GM10248 (cell line): ENCODE data around the gene RASSF8.

ENCODE experiments used
- CTCF ChIA-PET: fragments of 300-600 bp; sonication (Branson Sonifier 250); formaldehyde crosslinking; extraction: SDS; loops from one replicate; lab custom pipeline; 2021; ENCODE audit warnings: antibody characterized with exemption; lab: Yijun Ruan, JAX
- POLR2A ChIA-PET: fragments of 350-650 bp; sonication (Branson Sonifier 250); formaldehyde crosslinking; extraction: SDS; loops from one replicate; lab custom pipeline; 2020; ENCODE audit warnings: antibody characterized with exemption; lab: Yijun Ruan, JAX
- DNase-seq: peaks from one replicate; pipeline ENCODE4 v3.0.0; 2012; ENCODE audit errors: extremely low spot score
- TF ChIP-seq, protein P1 (sequence below): IDR thresholded peaks from 2 replicates; pipeline ENCODE4 v1.5.1; 2012; ENCODE audit warnings: mild to moderate bottlenecking, low read depth; ENCODE audit errors: extremely low read depth, missing control alignments, control extremely low read depth

Gene RASSF8, protein sequence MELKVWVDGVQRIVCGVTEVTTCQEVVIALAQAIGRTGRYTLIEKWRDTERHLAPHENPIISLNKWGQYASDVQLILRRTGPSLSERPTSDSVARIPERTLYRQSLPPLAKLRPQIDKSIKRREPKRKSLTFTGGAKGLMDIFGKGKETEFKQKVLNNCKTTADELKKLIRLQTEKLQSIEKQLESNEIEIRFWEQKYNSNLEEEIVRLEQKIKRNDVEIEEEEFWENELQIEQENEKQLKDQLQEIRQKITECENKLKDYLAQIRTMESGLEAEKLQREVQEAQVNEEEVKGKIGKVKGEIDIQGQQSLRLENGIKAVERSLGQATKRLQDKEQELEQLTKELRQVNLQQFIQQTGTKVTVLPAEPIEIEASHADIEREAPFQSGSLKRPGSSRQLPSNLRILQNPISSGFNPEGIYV

DNA sequence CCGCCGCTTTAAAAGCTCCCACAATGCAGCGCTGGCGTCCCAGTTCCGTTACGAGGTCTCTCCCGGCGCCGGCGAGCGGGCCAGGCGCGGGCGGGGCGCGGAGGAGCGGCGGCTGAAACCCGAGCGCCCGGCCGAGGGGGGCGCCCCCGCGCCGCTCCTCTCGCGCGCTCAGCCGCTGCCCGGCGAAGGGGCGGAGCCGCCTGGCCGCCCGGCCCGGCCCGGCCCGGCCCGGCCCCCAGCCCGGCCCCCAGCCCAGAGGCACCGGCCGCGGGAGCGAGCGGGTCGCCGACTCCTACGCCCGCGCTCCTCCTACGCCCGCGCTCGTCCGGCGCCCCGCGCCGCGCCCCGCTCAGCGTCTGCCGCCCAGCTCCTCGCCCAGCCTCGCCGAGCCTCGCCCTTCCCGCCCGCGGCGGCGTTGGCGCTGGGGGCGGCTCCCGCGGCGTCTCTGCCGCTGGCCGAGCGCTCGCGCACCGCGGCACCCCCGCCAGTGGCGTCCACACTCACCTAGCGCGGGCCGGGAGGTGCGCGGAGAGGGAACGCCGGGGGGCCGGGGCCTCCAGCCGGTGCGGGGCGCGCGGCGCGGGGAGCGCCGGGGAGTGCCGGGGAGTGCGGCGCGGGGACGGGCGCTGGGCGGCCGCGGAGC lies at the start of gene RASSF8:
TSS of gene RASSF8 (plus strand) at position 255 of the 643 bp plus-strand sequence. CDS start 96,662 bp downstream, outside the sequence.
- TF ChIP-seq, protein P1, sequence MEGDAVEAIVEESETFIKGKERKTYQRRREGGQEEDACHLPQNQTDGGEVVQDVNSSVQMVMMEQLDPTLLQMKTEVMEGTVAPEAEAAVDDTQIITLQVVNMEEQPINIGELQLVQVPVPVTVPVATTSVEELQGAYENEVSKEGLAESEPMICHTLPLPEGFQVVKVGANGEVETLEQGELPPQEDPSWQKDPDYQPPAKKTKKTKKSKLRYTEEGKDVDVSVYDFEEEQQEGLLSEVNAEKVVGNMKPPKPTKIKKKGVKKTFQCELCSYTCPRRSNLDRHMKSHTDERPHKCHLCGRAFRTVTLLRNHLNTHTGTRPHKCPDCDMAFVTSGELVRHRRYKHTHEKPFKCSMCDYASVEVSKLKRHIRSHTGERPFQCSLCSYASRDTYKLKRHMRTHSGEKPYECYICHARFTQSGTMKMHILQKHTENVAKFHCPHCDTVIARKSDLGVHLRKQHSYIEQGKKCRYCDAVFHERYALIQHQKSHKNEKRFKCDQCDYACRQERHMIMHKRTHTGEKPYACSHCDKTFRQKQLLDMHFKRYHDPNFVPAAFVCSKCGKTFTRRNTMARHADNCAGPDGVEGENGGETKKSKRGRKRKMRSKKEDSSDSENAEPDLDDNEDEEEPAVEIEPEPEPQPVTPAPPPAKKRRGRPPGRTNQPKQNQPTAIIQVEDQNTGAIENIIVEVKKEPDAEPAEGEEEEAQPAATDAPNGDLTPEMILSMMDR, result peak; percentile 14
- peak; percentile 78 for DNase-seq
- ChIA-PET CTCF (no interaction called here), POLR2A (interaction anchor here (0.6 kb wide), 1 partner anchor 16 kb away, joined by 3 read pairs; no protein-coding TSS in a partner anchor)

DNA sequence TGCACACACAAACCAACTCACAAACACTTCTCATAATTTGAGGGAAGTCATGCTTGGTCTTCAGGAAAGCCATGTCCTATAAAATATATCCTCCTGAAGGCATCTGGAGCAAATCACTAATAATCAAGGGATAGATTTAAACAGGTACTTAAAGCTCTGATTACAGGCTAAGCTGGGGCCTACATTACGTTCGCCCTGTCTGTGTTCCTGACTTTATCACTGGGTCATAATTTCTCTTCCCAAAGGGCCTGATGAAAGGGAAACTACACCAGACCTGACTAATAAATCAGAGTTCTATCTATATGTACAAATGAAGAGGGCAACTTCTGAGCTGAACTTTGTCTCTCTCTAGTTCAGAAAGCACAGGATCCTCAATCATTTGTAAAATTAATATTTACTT lies 43.9 kb upstream of the RASSF8 start:
- no peak for DNase-seq
- TF ChIP-seq, protein P1, result no peak
- CTCF ChIA-PET, result interaction anchor here (0.8 kb wide), 1 partner anchor 9 kb away, joined by 4 read pairs; no protein-coding TSS in a partner anchor

DNA sequence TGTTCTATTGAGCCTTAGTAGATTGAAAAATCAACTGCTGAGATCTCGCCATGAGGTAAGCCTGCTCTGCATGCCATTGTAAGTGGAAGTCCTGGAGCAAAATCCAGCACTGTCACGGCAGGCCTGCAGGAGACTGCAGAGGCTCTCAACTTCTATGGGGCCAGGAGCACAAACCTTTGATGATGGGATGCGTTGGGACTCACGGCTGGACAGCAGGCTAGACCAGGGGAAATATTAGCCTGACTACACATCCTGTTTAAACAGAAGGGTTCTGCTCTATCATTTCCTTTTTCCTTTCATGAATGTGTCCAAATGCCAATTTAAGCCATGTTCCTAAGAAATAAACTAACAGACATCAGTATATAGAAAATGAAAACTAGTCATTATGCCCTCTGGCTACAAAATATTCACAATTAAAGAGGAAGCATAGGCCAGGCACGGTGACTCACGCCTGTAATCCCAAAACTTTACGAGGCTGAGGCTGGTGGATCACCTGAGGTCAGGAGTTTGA lies 33.9 kb upstream of the RASSF8 start:
- no peak for DNase-seq
- ChIA-PET CTCF (no interaction called here), POLR2A (no interaction called here)
- TF ChIP-seq, protein P1, result no peak

More for the DNA sequence above, 43.9 kb upstream of the RASSF8 start:
- POLR2A ChIA-PET, result no interaction called here

DNA sequence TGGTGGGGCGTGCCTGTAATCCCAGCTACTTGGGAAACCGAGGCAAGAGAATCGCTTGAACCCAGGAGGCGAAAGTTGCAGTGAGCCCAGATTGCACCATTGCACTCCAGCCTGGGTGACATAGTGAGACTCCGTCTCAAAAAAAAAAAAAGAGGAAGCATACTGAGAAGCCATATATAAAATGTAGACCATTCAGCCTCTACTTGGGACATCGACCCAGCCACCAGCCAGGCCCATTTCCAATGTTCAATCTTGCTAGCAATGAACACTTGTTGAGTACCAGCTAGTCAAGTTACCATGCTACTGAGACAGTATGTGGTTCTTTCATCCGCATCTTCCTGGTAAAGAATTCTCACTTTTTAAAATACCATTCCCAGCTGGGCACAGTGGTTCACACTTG lies 33.4 kb upstream of the RASSF8 start:
- TF ChIP-seq, protein P1, result no peak
- DNase-seq, result no peak
- CTCF ChIA-PET, result no interaction called here
- POLR2A ChIA-PET, result no interaction called here

DNA sequence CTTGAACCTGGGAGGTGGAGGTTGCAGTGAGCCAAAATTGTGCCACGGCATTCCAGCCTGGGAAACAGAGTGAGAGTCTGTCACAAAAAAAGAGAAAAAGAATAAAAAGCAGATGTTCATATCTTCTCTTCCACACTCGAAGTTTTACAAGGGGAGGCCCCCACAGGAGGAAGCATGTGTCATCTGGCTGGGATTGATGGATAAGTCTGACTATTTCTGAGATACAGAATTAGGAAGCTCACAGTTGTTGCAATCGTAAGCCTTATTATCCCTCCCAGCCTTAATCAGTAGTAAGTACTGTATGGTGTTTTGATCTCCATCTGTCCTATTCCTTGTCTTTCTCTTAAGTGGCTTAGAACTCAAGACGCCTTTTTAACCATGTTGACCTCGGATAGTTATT lies 31.9 kb upstream of the RASSF8 start:
- POLR2A ChIA-PET, result no interaction called here
- TF ChIP-seq, protein P1, result no peak
- CTCF ChIA-PET, result no interaction called here
- no peak for DNase-seq

DNA sequence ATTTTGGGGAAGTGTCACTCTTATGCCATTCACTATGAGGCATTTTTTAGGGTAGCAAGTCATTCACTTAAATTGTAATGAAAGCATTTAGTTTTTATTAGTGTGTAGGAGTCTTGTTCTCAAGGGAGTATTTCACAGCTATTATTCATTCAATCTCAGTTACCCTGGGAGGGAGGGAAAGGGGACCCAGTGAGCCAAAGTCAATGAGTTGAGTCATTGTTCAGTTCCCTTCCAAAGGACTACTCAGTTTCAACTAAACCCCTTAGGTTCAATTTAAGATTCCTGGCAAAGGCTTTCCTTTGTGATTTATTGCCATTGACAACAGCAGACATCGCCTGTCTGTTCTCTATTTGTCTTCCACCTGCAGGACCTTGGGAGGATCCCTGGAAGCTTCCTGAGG lies 29.3 kb upstream of the RASSF8 start:
- no peak for DNase-seq
- ChIA-PET CTCF (interaction anchor here (1.0 kb wide), 1 partner anchor 14 kb away, joined by 3 read pairs; no protein-coding TSS in a partner anchor), POLR2A (no interaction called here)
- TF ChIP-seq, protein P1, result no peak
